GM19193 (cell line): ENCODE results near the gene LETM1.

ENCODE experiments used
- POLR2A ChIP-seq: IDR thresholded peaks from 4 replicates; pipeline ENCODE4 v1.6.1; 2011; ENCODE audit not compliant: insufficient read depth, insufficient read length; ENCODE audit errors: extremely low read depth

LETM1 gene

GRCh38 chr4:1850276-1850675, 5.7 kb downstream of the LETM1 start:
- TF ChIP-seq POLR2A = no peak

- no peak for TF ChIP-seq POLR2A
Measured at GRCh38 chr4:1846580-1846979, 9.4 kb downstream of the LETM1 start.

- no peak for TF ChIP-seq POLR2A
Measured at GRCh38 chr4:1843852-1844251, 12.1 kb downstream of the LETM1 start.

- TF ChIP-seq POLR2A = no peak
Measured at GRCh38 chr4:1842993-1843448, 12.9 kb downstream of the LETM1 start.

GRCh38 chr4:1842339-1842895, 13.5 kb downstream of the LETM1 start:
- no peak for TF ChIP-seq POLR2A

GRCh38 chr4:1841887-1842210, 14.1 kb downstream of the LETM1 start:
- no peak for TF ChIP-seq POLR2A

GRCh38 chr4:1841201-1841886, 14.6 kb downstream of the LETM1 start:
- no peak for TF ChIP-seq POLR2A

- no peak for TF ChIP-seq POLR2A
Measured at GRCh38 chr4:1839282-1839681, 16.7 kb downstream of the LETM1 start.

GRCh38 chr4:1837069-1837468, 18.9 kb downstream of the LETM1 start:
- no peak for TF ChIP-seq POLR2A

- no peak for TF ChIP-seq POLR2A
Measured at GRCh38 chr4:1836650-1837049, 19.3 kb downstream of the LETM1 start.

GRCh38 chr4:1834047-1834775, 21.7 kb downstream of the LETM1 start:
- no peak for TF ChIP-seq POLR2A

- TF ChIP-seq POLR2A = no peak
Measured at GRCh38 chr4:1833307-1834046, 22.5 kb downstream of the LETM1 start.

- no peak for TF ChIP-seq POLR2A
Measured at GRCh38 chr4:1832690-1833089, 23.3 kb downstream of the LETM1 start.

GRCh38 chr4:1831331-1831730, 24.6 kb downstream of the LETM1 start:
- TF ChIP-seq POLR2A = no peak

GRCh38 chr4:1830642-1831228, 25.2 kb downstream of the LETM1 start:
- no peak for TF ChIP-seq POLR2A
